ENCODE measurements around the gene P3R3URF.

Gene P3R3URF

DNA sequence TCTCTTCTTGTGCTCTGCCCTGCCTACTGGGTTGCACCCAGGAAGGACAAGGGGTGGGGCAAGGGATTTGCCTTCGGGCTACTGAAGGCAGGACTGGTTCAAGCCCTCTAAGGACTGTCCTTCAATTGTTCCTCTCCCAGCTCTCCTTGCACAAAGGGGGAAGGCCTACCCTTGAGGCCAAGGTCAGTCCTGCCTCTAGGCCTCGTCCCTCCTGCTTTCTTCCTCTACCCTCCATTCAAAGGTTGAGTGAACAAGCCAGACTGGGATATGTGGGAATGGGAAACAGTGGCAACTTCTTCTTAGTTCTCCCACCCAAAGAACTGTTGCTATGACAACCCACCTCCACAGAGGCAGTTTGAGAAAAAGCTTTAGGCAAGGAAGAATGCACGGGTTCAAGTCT lies 29.5 kb upstream of the P3R3URF start:
- no peak overlapping the region for H3K4me3 ChIP-seq (ENCODE audit: low read length in 2 of 2)
- DNase-seq (ENCODE audit: low spot score) = no peak
- no peak overlapping the region for H2BK12ac ChIP-seq (ENCODE audit: low read length)
- peaks cover 5 to 21% of the 10 kb centered on the region in 2 donors for H3K4me1 ChIP-seq (ENCODE audit: control insufficient read depth in 2 of 2, insufficient read depth in 1 of 2, low read depth in 1 of 2, low read length in 2 of 2)
- no CpG with 5 or more reads among the region's 3 CpGs for WGBS, 2 donors (ENCODE audit: extremely low coverage in 2 of 2, insufficient read length in 2 of 2, insufficient replicate concordance in 1 of 2)
- peaks cover 2% of the 10 kb centered on the region for H3K79me1 ChIP-seq (ENCODE audit: low read depth, low read length)
- H2BK5ac ChIP-seq (ENCODE audit: low read length) = no peak overlapping the region
- H3K36me3 ChIP-seq (replicated peaks in 1 of 2; ENCODE audit: control insufficient read depth in 2 of 2, insufficient read depth in 2 of 2, low read length in 2 of 2) = no peaks in the 10 kb centered on the region
- no peak overlapping the region for H3K23ac ChIP-seq (ENCODE audit: low read depth, low read length, poor library complexity)
- H2AK5ac ChIP-seq (ENCODE audit: low read depth, low read length) = no peak overlapping the region
- no peak overlapping the region for H3K4ac ChIP-seq (ENCODE audit: low read length)
- no peak overlapping the region for H2BK120ac ChIP-seq (ENCODE audit: low read depth, low read length)
- H2BK15ac ChIP-seq (ENCODE audit: low read length) = no peak overlapping the region
- H3K9ac ChIP-seq (ENCODE audit: low read depth, low read length, poor library complexity) = no peak overlapping the region
- H3K27me3 ChIP-seq (ENCODE audit: control insufficient read depth in 3 of 3, insufficient read depth in 3 of 3, low read depth in 1 of 3, low read length in 3 of 3) = no peaks in the 10 kb centered on the region
- H3K14ac ChIP-seq (ENCODE audit: low read length) = no peak overlapping the region
- no peak overlapping the region for H4K8ac ChIP-seq (ENCODE audit: low read depth, low read length)
- H4K91ac ChIP-seq (ENCODE audit: low read depth, low read length, poor library complexity) = no peak overlapping the region
- H2AFZ ChIP-seq (ENCODE audit: low read length) = no peak overlapping the region
- no peaks in the 10 kb centered on the region for H3K9me3 ChIP-seq (replicated peaks in 1 of 2; ENCODE audit: control insufficient read depth in 2 of 2, insufficient read depth in 1 of 2, low read depth in 1 of 2, low read length in 2 of 2)
- no peak overlapping the region for H3K18ac ChIP-seq (ENCODE audit: low read length)
- H3K4me2 ChIP-seq (ENCODE audit: insufficient read depth, low read length, poor library complexity, severe bottlenecking) = no peak overlapping the region
- H3K27ac ChIP-seq (replicated peaks; ENCODE audit: low read length) = no peak overlapping the region

GRCh38 chr1:46205141-46205540 lies 28.9 kb upstream of the P3R3URF start:
- Histone ChIP-seq H3K4me2 (ENCODE audit: insufficient read depth, low read length, poor library complexity, severe bottlenecking) (no peak overlapping the region), H3K18ac (ENCODE audit: low read length) (no peak overlapping the region), H2BK12ac (ENCODE audit: low read length) (no peak overlapping the region), H3K79me1 (ENCODE audit: low read depth, low read length) (peaks cover 2% of the 10 kb centered on the region), H3K4me1 (ENCODE audit: control insufficient read depth in 2 of 2, insufficient read depth in 1 of 2, low read depth in 1 of 2, low read length in 2 of 2) (peaks cover 5 to 21% of the 10 kb centered on the region in 2 donors), H2BK15ac (ENCODE audit: low read length) (no peak overlapping the region), H2BK5ac (ENCODE audit: low read length) (no peak overlapping the region), H2BK120ac (ENCODE audit: low read depth, low read length) (no peak overlapping the region), H3K14ac (ENCODE audit: low read length) (no peak overlapping the region), H3K27me3 (ENCODE audit: control insufficient read depth in 3 of 3, insufficient read depth in 3 of 3, low read depth in 1 of 3, low read length in 3 of 3) (no peaks in the 10 kb centered on the region), H3K23ac (ENCODE audit: low read depth, low read length, poor library complexity) (no peak overlapping the region), H4K91ac (ENCODE audit: low read depth, low read length, poor library complexity) (no peak overlapping the region), H3K9ac (ENCODE audit: low read depth, low read length, poor library complexity) (no peak overlapping the region), H3K27ac (replicated peaks; ENCODE audit: low read length) (no peak overlapping the region), H2AFZ (ENCODE audit: low read length) (no peak overlapping the region), H3K4ac (ENCODE audit: low read length) (no peak overlapping the region), H3K9me3 (replicated peaks in 1 of 2; ENCODE audit: control insufficient read depth in 2 of 2, insufficient read depth in 1 of 2, low read depth in 1 of 2, low read length in 2 of 2) (no peaks in the 10 kb centered on the region), H2AK5ac (ENCODE audit: low read depth, low read length) (no peak overlapping the region), H4K8ac (ENCODE audit: low read depth, low read length) (no peak overlapping the region), H3K4me3 (ENCODE audit: low read length in 2 of 2) (no peak overlapping the region), H3K36me3 (replicated peaks in 1 of 2; ENCODE audit: control insufficient read depth in 2 of 2, insufficient read depth in 2 of 2, low read length in 2 of 2) (no peaks in the 10 kb centered on the region)
- DNase-seq (ENCODE audit: low spot score) = no peak
- no CpG with 5 or more reads among the region's 3 CpGs for WGBS, 2 donors (ENCODE audit: extremely low coverage in 2 of 2, insufficient read length in 2 of 2, insufficient replicate concordance in 1 of 2)

DNA sequence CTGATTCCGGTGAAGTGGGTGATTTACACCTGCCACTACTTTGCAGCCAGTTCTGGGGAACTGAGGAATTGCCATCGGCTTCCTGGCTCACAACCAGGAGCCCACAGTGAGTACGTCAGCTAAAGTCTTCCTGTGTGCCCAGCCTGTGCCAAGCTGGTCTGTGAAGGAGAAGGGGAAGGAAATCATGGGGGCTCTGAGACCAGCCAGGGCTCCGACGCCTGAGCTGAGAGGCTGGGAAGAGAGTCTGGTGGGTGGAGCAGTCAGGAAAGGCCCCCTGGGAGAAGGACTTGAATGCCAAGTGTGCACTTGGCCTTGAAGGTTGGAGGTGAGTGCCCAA lies 28.1 kb upstream of the P3R3URF start:
- Histone ChIP-seq H4K8ac (ENCODE audit: low read depth, low read length) (no peak overlapping the region), H3K27me3 (ENCODE audit: control insufficient read depth in 3 of 3, insufficient read depth in 3 of 3, low read depth in 1 of 3, low read length in 3 of 3) (no peaks in the 10 kb centered on the region), H2BK5ac (ENCODE audit: low read length) (no peak overlapping the region), H3K18ac (ENCODE audit: low read length) (no peak overlapping the region), H3K23ac (ENCODE audit: low read depth, low read length, poor library complexity) (no peak overlapping the region), H2AK5ac (ENCODE audit: low read depth, low read length) (no peak overlapping the region), H3K4me3 (ENCODE audit: low read length in 2 of 2) (peak overlapping the region in 1 of 2 donors; percentile 74), H4K91ac (ENCODE audit: low read depth, low read length, poor library complexity) (no peak overlapping the region), H3K27ac (replicated peaks; ENCODE audit: low read length) (no peak overlapping the region), H3K4me2 (ENCODE audit: insufficient read depth, low read length, poor library complexity, severe bottlenecking) (no peak overlapping the region), H2AFZ (ENCODE audit: low read length) (peak overlapping the region; percentile 97), H3K4ac (ENCODE audit: low read length) (no peak overlapping the region), H2BK12ac (ENCODE audit: low read length) (no peak overlapping the region), H3K79me1 (ENCODE audit: low read depth, low read length) (no peaks in the 10 kb centered on the region), H3K9me3 (replicated peaks in 1 of 2; ENCODE audit: control insufficient read depth in 2 of 2, insufficient read depth in 1 of 2, low read depth in 1 of 2, low read length in 2 of 2) (no peaks in the 10 kb centered on the region), H3K36me3 (replicated peaks in 1 of 2; ENCODE audit: control insufficient read depth in 2 of 2, insufficient read depth in 2 of 2, low read length in 2 of 2) (no peaks in the 10 kb centered on the region), H2BK15ac (ENCODE audit: low read length) (no peak overlapping the region), H3K4me1 (ENCODE audit: control insufficient read depth in 2 of 2, insufficient read depth in 1 of 2, low read depth in 1 of 2, low read length in 2 of 2) (peaks cover 5 to 21% of the 10 kb centered on the region in 2 donors), H2BK120ac (ENCODE audit: low read depth, low read length) (no peak overlapping the region), H3K9ac (ENCODE audit: low read depth, low read length, poor library complexity) (no peak overlapping the region), H3K14ac (ENCODE audit: low read length) (no peak overlapping the region)
- DNase-seq (ENCODE audit: low spot score) = no peak
- no CpG with 5 or more reads among the region's 5 CpGs for whole genome bisulfite sequencing, 2 donors (ENCODE audit: extremely low coverage in 2 of 2, insufficient read length in 2 of 2, insufficient replicate concordance in 1 of 2)

- H4K91ac ChIP-seq (ENCODE audit: low read depth, low read length, poor library complexity) = no peak overlapping the region
- no peak overlapping the region for H4K8ac ChIP-seq (ENCODE audit: low read depth, low read length)
- H3K18ac ChIP-seq (ENCODE audit: low read length) = peak overlapping the region; percentile 98
- DNase-seq (ENCODE audit: low spot score) = no peak
- H3K4me1 ChIP-seq (ENCODE audit: control insufficient read depth in 2 of 2, insufficient read depth in 1 of 2, low read depth in 1 of 2, low read length in 2 of 2) = peaks cover 5 to 21% of the 10 kb centered on the region in 2 donors
- H3K4ac ChIP-seq (ENCODE audit: low read length) = no peak overlapping the region
- no peak overlapping the region for H2BK12ac ChIP-seq (ENCODE audit: low read length)
- H2BK120ac ChIP-seq (ENCODE audit: low read depth, low read length) = no peak overlapping the region
- no peaks in the 10 kb centered on the region for H3K9me3 ChIP-seq (replicated peaks in 1 of 2; ENCODE audit: control insufficient read depth in 2 of 2, insufficient read depth in 1 of 2, low read depth in 1 of 2, low read length in 2 of 2)
- H2BK15ac ChIP-seq (ENCODE audit: low read length) = no peak overlapping the region
- no peaks in the 10 kb centered on the region for H3K27me3 ChIP-seq (ENCODE audit: control insufficient read depth in 3 of 3, insufficient read depth in 3 of 3, low read depth in 1 of 3, low read length in 3 of 3)
- peak overlapping the region; percentile 97 for H2AFZ ChIP-seq (ENCODE audit: low read length)
- no peak overlapping the region for H2AK5ac ChIP-seq (ENCODE audit: low read depth, low read length)
- H3K14ac ChIP-seq (ENCODE audit: low read length) = peak overlapping the region; percentile 47
- H3K27ac ChIP-seq (replicated peaks; ENCODE audit: low read length) = no peak overlapping the region
- H3K23ac ChIP-seq (ENCODE audit: low read depth, low read length, poor library complexity) = peak overlapping the region; percentile 92
- H3K9ac ChIP-seq (ENCODE audit: low read depth, low read length, poor library complexity) = peak overlapping the region; percentile 84
- H3K79me1 ChIP-seq (ENCODE audit: low read depth, low read length) = no peaks in the 10 kb centered on the region
- no peak overlapping the region for H2BK5ac ChIP-seq (ENCODE audit: low read length)
- H3K4me2 ChIP-seq (ENCODE audit: insufficient read depth, low read length, poor library complexity, severe bottlenecking) = peak overlapping the region; percentile 89
- H3K36me3 ChIP-seq (replicated peaks in 1 of 2; ENCODE audit: control insufficient read depth in 2 of 2, insufficient read depth in 2 of 2, low read length in 2 of 2) = no peaks in the 10 kb centered on the region
- H3K4me3 ChIP-seq (ENCODE audit: low read length in 2 of 2) = peak overlapping the region; percentile 74 to 91
- WGBS, 2 donors (ENCODE audit: extremely low coverage in 2 of 2, insufficient read length in 2 of 2, insufficient replicate concordance in 1 of 2) = no CpG with 5 or more reads among the region's 14 CpGs
These were observed 27.6 kb upstream of the P3R3URF start for GRCh38 chr1:46203738-46204405.

Measured in neuronal stem cell (in vitro differentiated cells).